ENCODE results near the gene TMEM156.

The TMEM156 gene

DNA sequence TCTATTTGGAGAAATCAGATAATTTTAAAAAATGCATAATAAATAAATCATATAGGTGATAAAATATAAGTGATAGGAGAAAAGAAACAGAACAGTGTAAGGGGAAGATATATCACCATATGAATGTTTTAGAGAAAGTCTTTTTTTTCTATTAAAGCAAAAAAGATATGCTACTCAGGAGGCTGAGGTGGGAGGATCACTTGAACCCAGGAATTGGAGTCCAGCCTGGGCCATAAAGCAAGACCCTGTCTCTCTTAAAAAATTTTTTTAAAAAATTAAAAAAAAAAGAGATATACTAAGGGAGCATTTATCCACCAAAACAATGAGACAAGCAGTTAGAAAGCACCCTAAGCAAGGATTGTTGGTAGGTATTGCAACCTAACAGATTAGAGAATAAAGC lies 6.1 kb downstream of the TMEM156 start:
- H3K4me3 ChIP-seq (ENCODE audit: control insufficient read depth, low read depth, low read length), result no peak overlapping the region
- no peak for DNase-seq (ENCODE audit: low read depth)
- TF ChIP-seq, protein P1, sequence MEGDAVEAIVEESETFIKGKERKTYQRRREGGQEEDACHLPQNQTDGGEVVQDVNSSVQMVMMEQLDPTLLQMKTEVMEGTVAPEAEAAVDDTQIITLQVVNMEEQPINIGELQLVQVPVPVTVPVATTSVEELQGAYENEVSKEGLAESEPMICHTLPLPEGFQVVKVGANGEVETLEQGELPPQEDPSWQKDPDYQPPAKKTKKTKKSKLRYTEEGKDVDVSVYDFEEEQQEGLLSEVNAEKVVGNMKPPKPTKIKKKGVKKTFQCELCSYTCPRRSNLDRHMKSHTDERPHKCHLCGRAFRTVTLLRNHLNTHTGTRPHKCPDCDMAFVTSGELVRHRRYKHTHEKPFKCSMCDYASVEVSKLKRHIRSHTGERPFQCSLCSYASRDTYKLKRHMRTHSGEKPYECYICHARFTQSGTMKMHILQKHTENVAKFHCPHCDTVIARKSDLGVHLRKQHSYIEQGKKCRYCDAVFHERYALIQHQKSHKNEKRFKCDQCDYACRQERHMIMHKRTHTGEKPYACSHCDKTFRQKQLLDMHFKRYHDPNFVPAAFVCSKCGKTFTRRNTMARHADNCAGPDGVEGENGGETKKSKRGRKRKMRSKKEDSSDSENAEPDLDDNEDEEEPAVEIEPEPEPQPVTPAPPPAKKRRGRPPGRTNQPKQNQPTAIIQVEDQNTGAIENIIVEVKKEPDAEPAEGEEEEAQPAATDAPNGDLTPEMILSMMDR (IDR thresholded peaks at IDR 0.05; ENCODE audit: control insufficient read depth, insufficient read depth, low read depth, low read length, missing control alignments), result no peak

DNA sequence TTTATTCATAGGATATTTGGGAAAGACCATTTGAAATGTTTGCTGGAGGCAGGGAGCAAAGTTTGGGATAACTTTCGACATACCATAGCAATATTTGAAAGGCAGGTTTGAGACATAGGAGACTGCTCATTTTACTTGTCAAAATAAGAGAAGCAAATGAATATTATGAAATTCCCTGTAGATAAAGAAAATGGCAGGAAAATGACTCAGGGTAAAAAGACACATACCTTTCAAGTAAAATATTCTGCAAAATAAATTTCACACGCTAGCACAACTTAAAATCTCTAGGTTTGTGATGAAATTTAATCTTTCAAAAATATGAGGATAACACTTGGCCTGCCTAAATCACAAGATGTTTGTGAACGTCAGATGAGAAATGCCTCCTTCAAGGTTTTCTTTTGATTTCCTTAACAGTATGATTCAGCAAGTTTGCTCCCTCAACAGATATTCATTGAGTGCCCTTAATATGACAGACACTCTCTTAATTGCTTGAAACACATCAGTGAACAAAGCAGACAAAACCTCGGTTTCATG lies 6.6 kb downstream of the TMEM156 start:
- TF ChIP-seq, protein P1 (IDR thresholded peaks at IDR 0.05; ENCODE audit: control insufficient read depth, insufficient read depth, low read depth, low read length, missing control alignments), result no peak
- no peak overlapping the region for H3K4me3 ChIP-seq (ENCODE audit: control insufficient read depth, low read depth, low read length)
- no peak for DNase-seq (ENCODE audit: low read depth)

DNA sequence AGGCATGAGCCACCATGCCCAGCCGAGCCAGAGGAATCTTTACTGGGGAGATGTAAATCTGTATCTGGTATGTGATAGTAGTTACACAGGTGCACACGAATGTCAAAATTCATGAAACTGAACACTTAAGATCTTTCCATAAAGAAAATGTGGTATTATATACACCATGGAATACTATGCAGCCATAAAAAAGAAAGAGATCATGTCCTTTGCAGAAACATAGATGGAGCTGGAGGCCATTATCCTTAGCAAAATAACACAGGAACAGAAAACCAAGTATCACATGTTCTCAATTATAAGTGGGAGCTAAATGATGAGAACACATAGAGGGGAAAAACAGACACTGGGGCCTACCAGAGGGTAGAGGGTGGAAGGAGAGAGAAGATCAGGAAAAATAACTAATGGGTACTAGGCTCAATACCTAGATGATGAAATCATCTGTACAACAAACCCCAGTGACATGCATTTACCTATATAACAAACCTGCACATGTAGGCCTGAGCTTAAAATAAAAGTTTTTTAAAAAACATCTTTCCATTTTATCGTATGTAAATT lies 7.8 kb downstream of the TMEM156 start:
- TF ChIP-seq, protein P1 (IDR thresholded peaks at IDR 0.05; ENCODE audit: control insufficient read depth, insufficient read depth, low read depth, low read length, missing control alignments), result no peak
- no peak for DNase-seq (ENCODE audit: low read depth)
- H3K4me3 ChIP-seq (ENCODE audit: control insufficient read depth, low read depth, low read length), result no peak overlapping the region

DNA sequence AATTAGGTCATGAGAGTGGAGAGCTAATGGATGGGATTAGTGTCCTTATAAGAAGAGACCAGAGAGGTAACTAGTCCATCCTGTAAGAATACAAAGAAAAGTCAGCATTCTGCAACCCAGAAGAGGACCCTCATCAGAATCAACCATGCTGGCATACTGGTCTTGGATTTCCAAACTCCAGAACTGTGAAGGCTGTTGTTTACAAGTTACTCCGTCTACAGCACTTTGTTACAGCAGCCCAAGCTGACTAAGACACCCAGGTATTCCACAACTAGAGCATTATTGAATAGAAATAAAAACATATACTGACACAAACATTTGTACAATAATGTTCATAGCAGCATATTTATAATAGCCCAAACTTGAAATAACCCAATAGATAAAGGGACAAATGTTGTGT lies 9.2 kb downstream of the TMEM156 start:
- H3K4me3 ChIP-seq (ENCODE audit: control insufficient read depth, low read depth, low read length), result no peak overlapping the region
- TF ChIP-seq, protein P1 (IDR thresholded peaks at IDR 0.05; ENCODE audit: control insufficient read depth, insufficient read depth, low read depth, low read length, missing control alignments), result no peak
- no peak for DNase-seq (ENCODE audit: low read depth)

DNA sequence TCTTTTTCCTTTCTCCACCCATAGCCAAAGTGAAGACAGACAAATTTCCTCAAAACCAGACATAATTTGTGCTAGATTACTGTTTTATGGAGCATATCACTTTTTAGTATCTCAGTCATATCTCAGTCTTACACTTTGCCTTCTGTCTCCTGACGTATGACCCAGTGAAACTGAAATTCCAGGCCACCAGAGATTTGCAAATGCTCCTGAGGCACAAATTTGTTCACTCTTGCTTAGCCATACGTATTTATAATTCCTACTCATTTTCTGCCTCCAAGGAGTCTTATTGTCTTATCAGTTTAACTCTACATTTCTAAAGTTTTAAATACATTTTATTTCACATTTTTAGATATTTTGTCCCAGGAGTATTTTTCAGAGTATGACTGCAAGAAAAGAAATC lies 10.0 kb downstream of the TMEM156 start:
- TF ChIP-seq, protein P1 (IDR thresholded peaks at IDR 0.05; ENCODE audit: control insufficient read depth, insufficient read depth, low read depth, low read length, missing control alignments), result no peak
- H3K4me3 ChIP-seq (ENCODE audit: control insufficient read depth, low read depth, low read length), result no peak overlapping the region
- DNase-seq (ENCODE audit: low read depth), result no peak

DNA sequence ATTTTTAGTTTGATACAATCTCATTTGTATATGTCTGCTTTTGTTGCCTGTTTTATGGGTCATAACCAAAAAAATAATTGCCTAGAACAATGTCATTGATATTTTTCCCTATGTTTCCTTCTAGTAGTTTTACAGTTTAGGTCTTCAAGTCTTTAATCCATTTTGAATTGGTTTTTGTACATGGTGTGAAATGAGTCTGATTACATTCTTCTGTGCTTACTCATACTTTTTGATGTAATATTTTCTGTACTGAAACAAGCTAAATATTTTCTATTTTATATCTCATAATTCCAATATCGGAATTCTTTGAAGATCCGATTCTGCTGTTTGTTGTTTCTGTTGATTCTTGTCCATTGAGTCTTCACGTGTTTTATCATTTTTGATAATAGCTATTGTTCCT lies 10.6 kb downstream of the TMEM156 start:
- TF ChIP-seq, protein P1 (IDR thresholded peaks at IDR 0.05; ENCODE audit: control insufficient read depth, insufficient read depth, low read depth, low read length, missing control alignments), result no peak
- no peak for DNase-seq (ENCODE audit: low read depth)
- H3K4me3 ChIP-seq (ENCODE audit: control insufficient read depth, low read depth, low read length), result no peak overlapping the region
